ENCODE data around the gene ADAMTS5.

The ADAMTS5 gene

GRCh38 chr21:26888256-26888655 lies 78.6 kb downstream of the ADAMTS5 start:
- no peak for DNase-seq (ENCODE audit: low read depth in 1 of 2, low spot score in 1 of 2)

- no peak for DNase-seq (ENCODE audit: low read depth in 1 of 2, low spot score in 1 of 2)
These were observed 79.6 kb downstream of the ADAMTS5 start for GRCh38 chr21:26887251-26887650.

- DNase-seq (ENCODE audit: low read depth in 1 of 2, low spot score in 1 of 2), result no peak
These were observed 82.5 kb downstream of the ADAMTS5 start for GRCh38 chr21:26884436-26884835.

GRCh38 chr21:26883768-26884167 lies 83.1 kb downstream of the ADAMTS5 start:
- DNase-seq (ENCODE audit: low read depth in 1 of 2, low spot score in 1 of 2), result no peak

- no peak for DNase-seq (ENCODE audit: low read depth in 1 of 2, low spot score in 1 of 2)
These were observed 85.2 kb downstream of the ADAMTS5 start for GRCh38 chr21:26881504-26882228.

GRCh38 chr21:26877018-26877417 lies 89.9 kb downstream of the ADAMTS5 start:
- no peak for DNase-seq (ENCODE audit: low read depth in 1 of 2, low spot score in 1 of 2)

- no peak for DNase-seq (ENCODE audit: low read depth in 1 of 2, low spot score in 1 of 2)
These were observed 92.5 kb downstream of the ADAMTS5 start for GRCh38 chr21:26874347-26874746.
